ENCODE measurements around the gene RASD1.

The RASD1 gene

DNA sequence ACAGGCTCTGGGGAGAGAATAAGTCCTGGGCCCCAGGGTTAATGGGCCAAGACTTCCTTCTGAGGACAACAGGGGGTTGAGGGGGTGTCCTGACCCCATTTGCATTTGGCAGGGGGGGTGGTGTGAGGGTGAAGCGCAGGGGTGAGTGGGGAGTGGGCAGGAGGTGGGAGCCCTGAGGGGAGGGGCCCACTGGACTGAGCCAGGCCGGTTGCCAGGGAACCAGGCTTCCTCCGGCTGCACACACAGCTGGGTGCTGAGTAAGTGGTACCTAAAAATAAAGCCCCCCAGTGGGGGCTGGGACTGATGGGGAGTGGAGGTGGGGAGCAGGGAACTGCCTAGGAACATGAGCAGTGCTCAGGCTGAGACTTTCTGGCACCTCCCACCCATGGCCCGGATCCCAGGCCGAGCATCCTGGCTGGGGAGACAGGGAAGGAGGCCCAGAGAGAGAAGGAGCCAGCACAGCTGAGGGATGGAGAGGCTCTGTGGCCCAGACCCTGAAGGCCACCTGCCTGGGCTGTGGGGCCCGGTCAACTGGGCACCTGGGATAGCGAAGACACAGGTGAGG lies 7.5 kb upstream of the RASD1 start:
- H3K36me3 ChIP-seq (ENCODE audit: control insufficient read depth, insufficient read depth, low read length), result no peaks in the 10 kb centered on the region
- no peak overlapping the region for H3K4me3 ChIP-seq (ENCODE audit: extremely low read depth, insufficient read depth, low read length, poor library complexity, severe bottlenecking)
- no peaks in the 10 kb centered on the region for H3K4me1 ChIP-seq (ENCODE audit: control insufficient read depth, insufficient read depth, low read length, poor library complexity, severe bottlenecking)
- no peak overlapping the region for H3K27ac ChIP-seq (ENCODE audit: low read depth, low read length, severe bottlenecking)
- no peaks in the 10 kb centered on the region for H3K9me3 ChIP-seq (ENCODE audit: control insufficient read depth, low read length)
- 97% methylated on average over 5 of the region's 7 CpGs; no CpG with 5 or more reads in 1 of the 2 experiments for WGBS, 2 experiments (ENCODE audit: insufficient coverage in 2 of 2)

DNA sequence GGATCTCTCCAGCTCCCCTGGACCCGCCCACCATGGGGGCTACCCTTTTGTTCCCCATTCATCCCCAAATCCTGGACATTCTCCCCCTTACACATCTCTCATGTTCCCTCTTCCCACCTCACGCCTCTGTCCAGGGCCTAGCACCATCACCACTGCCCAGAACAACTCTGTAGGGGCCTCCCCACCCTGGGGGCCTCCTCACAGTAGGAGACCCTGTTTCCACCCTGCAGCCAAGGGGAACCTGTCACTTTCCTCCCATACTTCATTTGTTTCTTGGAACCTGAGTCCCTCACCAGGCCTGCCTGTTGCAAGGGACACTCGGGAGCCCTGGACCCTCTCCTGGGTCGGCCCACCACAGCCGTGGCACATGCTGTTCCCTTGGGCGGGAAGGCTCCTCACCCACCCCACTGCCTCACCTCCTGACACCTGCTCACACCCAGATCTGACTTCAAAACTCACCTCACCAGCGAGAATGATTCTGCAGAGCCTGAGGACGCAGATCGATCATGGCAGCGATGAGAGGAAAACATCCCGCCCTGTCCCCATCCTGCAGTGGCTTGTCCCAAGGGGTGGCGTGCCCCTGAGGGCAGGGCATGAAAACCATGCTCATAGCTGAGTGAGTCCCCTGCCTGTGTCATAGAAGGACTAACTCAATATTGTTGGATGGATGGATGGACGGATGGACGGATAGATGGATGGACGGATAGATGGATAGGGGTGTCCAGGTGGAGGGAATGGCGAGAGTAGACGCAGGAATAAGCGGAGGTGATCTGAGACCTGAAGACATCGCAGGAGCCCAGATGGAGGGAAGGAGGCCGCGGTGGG lies 6.8 kb upstream of the RASD1 start:
- H3K27ac ChIP-seq (ENCODE audit: low read depth, low read length, severe bottlenecking), result no peak overlapping the region
- no peaks in the 10 kb centered on the region for H3K4me1 ChIP-seq (ENCODE audit: control insufficient read depth, insufficient read depth, low read length, poor library complexity, severe bottlenecking)
- no peaks in the 10 kb centered on the region for H3K9me3 ChIP-seq (ENCODE audit: control insufficient read depth, low read length)
- H3K36me3 ChIP-seq (ENCODE audit: control insufficient read depth, insufficient read depth, low read length), result no peaks in the 10 kb centered on the region
- H3K4me3 ChIP-seq (ENCODE audit: extremely low read depth, insufficient read depth, low read length, poor library complexity, severe bottlenecking), result no peak overlapping the region
- WGBS, 2 experiments (ENCODE audit: insufficient coverage in 2 of 2), result 93 to 94% methylated on average over 16 to 21 of the region's 21 CpGs

DNA sequence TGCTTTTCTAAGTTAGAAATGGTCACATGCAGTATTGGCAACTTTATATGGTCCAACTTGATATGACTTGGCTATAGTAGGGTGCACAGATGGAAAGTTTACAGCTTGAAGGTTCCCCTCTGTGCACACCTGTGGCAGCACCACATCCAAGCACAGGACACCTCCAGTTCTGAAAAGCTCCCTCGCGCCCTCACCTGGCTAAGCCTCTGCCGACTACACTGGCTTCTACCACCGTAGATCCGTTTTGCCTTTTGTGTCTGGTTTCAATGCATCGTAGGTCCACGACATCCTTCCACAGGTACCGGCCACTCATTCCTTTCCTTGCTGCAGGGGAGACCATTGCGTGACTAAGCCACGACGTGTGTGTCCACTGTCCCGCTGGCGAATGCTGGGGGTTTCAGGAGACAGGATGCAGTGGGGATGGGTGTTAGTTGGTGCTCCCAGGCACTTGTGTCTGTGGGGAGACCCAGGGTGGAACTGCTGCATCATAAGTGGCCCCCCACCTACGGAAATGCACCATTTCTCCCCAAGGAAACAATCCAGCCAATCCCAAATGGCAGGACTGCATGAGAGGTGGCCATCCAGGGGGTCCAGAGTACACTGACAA lies 4.9 kb upstream of the RASD1 start:
- H3K4me1 ChIP-seq (ENCODE audit: control insufficient read depth, insufficient read depth, low read length, poor library complexity, severe bottlenecking), result no peaks in the 10 kb centered on the region
- no peak overlapping the region for H3K27ac ChIP-seq (ENCODE audit: low read depth, low read length, severe bottlenecking)
- no peaks in the 10 kb centered on the region for H3K36me3 ChIP-seq (ENCODE audit: control insufficient read depth, insufficient read depth, low read length)
- H3K4me3 ChIP-seq (ENCODE audit: extremely low read depth, insufficient read depth, low read length, poor library complexity, severe bottlenecking), result no peak overlapping the region
- 72 to 76% methylated on average over 13 to 14 of the region's 14 CpGs for WGBS, 2 experiments (ENCODE audit: insufficient coverage in 2 of 2)
- H3K9me3 ChIP-seq (ENCODE audit: control insufficient read depth, low read length), result no peaks in the 10 kb centered on the region

DNA sequence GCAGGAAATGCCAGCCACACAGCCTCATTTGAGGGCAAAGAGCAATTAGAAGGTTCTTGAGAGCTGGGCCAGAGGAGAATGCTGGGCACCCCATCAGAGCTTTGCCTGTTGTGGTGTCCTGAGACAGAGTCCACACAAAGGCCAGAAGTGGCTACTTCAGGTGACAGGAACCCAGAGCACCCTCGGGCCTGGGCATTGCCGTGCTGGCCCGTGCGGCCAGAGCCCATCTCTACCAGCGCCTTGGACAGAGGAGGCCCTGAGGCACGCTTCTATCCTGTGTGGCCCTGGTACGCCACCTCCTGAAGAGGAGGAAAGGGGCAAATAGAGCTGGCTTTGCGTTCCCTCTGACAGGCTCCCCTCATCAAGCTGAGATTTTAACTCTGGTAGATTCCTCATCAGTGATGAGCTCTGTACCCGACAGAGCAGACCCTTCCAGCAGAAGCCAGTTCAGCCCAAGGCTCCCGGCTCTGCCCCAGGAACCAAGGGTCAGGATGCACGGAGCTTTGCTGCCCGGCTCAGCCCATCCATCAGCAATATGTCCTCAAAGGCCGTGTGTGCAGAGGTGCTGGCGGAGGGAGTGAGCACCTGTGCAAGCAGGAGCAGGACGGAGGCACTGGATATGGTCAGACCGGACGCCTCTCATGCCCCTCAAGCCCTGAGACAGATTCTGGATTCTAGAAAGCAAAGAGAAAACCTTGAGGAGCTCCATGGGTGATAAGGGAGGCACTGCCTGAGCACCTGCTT lies 3.4 kb upstream of the RASD1 start:
- no peaks in the 10 kb centered on the region for H3K9me3 ChIP-seq (ENCODE audit: control insufficient read depth, low read length)
- 87 to 88% methylated on average over 17 of the region's 17 CpGs for WGBS, 2 experiments (ENCODE audit: insufficient coverage in 2 of 2)
- no peak overlapping the region for H3K4me3 ChIP-seq (ENCODE audit: extremely low read depth, insufficient read depth, low read length, poor library complexity, severe bottlenecking)
- no peak overlapping the region for H3K27ac ChIP-seq (ENCODE audit: low read depth, low read length, severe bottlenecking)
- H3K36me3 ChIP-seq (ENCODE audit: control insufficient read depth, insufficient read depth, low read length), result no peaks in the 10 kb centered on the region
- peaks cover 4% of the 10 kb centered on the region for H3K4me1 ChIP-seq (ENCODE audit: control insufficient read depth, insufficient read depth, low read length, poor library complexity, severe bottlenecking)

DNA sequence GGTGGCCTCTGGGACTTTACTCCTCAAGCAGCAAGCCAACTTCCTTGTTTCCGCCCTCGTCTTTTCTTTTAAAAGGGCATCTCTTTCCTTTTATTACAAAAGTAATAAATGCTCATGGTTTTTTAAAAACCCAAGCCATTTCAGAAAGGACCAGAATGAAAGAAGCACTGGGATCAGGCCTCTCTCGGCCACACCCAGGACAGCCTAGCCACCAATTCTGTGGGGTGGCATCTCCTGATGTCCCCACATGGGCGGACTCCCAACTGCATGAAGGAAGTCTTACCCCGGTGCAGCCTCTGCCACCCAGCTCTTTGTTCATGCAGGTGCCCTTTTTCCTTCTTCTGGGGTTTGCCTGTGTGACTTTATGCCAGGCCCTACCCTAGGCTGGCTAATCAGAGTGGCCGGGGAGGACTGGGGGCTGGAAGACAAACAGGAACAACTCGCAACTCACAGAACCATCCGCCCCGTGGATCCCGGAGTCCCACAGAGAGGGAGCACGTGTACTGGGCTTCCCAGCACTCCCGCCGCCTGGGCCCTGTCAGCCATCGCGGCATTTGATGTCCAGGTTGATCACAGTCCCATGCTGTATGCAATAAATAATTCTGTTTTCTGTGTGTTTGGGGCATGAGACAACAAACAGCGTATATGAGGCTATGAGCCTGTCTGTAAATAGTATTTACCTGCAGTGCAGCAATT lies 2.6 kb upstream of the RASD1 start:
- Histone ChIP-seq H3K4me3 (ENCODE audit: extremely low read depth, insufficient read depth, low read length, poor library complexity, severe bottlenecking) (no peak overlapping the region), H3K27ac (ENCODE audit: low read depth, low read length, severe bottlenecking) (no peak overlapping the region), H3K36me3 (ENCODE audit: control insufficient read depth, insufficient read depth, low read length) (no peaks in the 10 kb centered on the region), H3K4me1 (ENCODE audit: control insufficient read depth, insufficient read depth, low read length, poor library complexity, severe bottlenecking) (peaks cover 10% of the 10 kb centered on the region), H3K9me3 (ENCODE audit: control insufficient read depth, low read length) (no peaks in the 10 kb centered on the region)
- 89 to 91% methylated on average over 14 to 16 of the region's 16 CpGs for WGBS, 2 experiments (ENCODE audit: insufficient coverage in 2 of 2)

DNA sequence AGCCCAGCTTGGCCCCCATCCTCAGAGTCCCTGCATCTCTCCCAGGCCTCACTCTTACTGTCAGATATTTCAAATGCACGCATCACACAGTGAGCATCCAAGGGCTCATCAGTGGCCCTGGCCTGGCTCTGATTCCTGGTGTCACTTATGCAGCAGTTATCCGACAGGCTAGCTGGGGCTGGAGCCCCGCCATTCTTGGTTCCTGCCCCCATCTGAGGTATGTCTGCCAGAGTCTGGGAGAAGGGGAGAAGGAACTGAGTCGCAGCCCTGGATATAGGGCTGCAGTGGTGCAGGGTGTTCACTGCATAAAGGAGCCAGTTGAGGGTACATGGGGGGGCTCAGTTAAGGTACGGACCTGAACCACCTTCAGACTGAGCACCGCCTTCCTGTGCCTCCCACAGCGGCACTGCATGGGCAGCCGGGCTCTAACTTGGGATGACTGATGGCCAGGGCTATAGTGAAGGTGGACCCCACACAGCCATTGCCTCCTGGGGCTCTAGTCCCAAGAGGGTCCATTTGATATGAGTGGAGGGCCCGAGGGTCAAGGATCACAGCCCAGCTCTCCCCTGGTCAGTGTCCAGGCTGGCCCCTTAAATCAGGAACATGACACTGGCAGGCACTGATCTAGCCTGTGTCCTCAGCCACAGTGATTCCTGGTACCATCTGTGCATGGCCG lies 1.8 kb upstream of the RASD1 start:
- Histone ChIP-seq H3K9me3 (ENCODE audit: control insufficient read depth, low read length) (no peaks in the 10 kb centered on the region), H3K36me3 (ENCODE audit: control insufficient read depth, insufficient read depth, low read length) (peaks cover 4% of the 10 kb centered on the region), H3K4me1 (ENCODE audit: control insufficient read depth, insufficient read depth, low read length, poor library complexity, severe bottlenecking) (peaks cover 10% of the 10 kb centered on the region), H3K4me3 (ENCODE audit: extremely low read depth, insufficient read depth, low read length, poor library complexity, severe bottlenecking) (no peak overlapping the region), H3K27ac (ENCODE audit: low read depth, low read length, severe bottlenecking) (no peak overlapping the region)
- WGBS, 2 experiments (ENCODE audit: insufficient coverage in 2 of 2), result 92 to 98% methylated on average over 7 to 10 of the region's 10 CpGs

DNA sequence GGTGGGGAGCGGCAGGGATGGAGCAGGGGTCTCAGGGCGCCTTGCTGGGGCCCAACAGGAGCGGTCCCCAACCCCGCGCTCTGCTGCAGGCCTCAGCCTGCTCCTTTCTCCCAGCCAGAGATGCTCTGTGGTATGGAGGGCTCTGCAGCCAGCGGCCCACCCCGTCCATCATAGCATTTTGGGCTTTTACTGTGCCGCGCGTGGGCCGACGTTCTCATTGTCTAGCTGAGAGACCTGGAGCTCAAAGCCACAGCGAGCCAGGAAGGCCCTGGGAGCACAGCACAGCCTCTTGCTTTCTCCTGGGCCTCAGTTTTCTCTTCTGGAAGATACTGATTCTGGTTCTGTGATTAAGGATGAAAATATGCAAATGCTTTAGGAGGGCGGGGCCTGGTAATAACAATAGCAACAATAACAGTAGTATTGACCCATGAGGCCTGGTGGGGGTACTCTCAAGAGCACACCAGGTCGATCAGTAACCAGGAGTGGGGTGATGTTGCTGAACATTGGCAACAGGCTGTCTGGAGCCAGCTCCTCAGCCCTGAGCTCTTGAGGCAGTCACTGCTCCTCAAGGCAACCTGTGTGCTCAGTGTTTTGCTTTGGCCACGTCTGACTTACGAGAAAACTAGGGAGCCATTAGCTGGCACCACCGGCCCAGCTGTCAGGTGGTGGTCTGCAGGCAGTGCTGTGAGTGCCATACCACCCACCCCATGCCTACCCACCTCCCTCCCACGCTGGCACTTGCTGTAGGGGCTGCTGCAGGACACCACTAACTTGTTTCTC lies 1.1 kb upstream of the RASD1 start:
- Histone ChIP-seq H3K36me3 (ENCODE audit: control insufficient read depth, insufficient read depth, low read length) (peaks cover 11% of the 10 kb centered on the region), H3K4me1 (ENCODE audit: control insufficient read depth, insufficient read depth, low read length, poor library complexity, severe bottlenecking) (peaks cover 10% of the 10 kb centered on the region), H3K9me3 (ENCODE audit: control insufficient read depth, low read length) (no peaks in the 10 kb centered on the region), H3K4me3 (ENCODE audit: extremely low read depth, insufficient read depth, low read length, poor library complexity, severe bottlenecking) (peak overlapping the region; percentile 56), H3K27ac (ENCODE audit: low read depth, low read length, severe bottlenecking) (no peak overlapping the region)
- 43 to 45% methylated on average over 12 to 15 of the region's 19 CpGs for WGBS, 2 experiments (ENCODE audit: insufficient coverage in 2 of 2)

DNA sequence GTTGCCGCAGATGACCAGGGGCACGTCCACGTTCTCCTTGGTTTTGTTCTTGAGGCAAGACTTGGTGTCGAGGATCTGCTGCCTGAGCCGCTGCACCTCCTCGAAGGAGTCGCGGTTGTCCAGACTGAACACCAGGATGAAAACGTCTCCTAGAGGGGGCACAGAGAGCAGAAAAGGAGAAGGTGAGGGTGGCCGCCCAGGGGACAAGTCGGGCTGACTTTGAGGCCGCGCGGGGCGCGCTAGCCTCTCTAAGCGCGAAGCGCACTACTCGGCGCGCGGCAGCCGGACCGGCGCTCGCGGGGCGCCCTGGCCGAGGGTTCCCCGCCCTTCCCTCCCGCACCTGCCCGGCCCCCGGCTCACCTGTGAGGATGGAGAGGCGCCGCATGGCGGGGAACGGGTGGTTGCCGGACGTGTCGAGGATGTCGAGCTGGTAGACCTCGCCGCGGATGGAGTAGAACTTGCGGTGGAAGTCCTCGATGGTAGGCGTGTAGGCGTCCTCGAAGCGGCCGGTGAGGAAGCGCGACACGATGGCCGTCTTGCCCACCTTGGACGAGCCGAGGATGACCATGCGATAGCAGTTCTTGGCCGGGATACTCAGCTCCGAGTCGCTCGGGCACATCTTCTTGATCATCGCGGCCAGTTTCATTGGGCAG lies 533 bp downstream of the RASD1 start:
- peaks cover 10% of the 10 kb centered on the region for H3K4me1 ChIP-seq (ENCODE audit: control insufficient read depth, insufficient read depth, low read length, poor library complexity, severe bottlenecking)
- H3K27ac ChIP-seq (ENCODE audit: low read depth, low read length, severe bottlenecking), result no peak overlapping the region
- H3K4me3 ChIP-seq (ENCODE audit: extremely low read depth, insufficient read depth, low read length, poor library complexity, severe bottlenecking), result peak overlapping the region; percentile 56
- H3K9me3 ChIP-seq (ENCODE audit: control insufficient read depth, low read length), result no peaks in the 10 kb centered on the region
- WGBS, 2 experiments (ENCODE audit: insufficient coverage in 2 of 2), result 2% methylated on average over 46 to 63 of the region's 65 CpGs
- peaks cover 27% of the 10 kb centered on the region for H3K36me3 ChIP-seq (ENCODE audit: control insufficient read depth, insufficient read depth, low read length)

DNA sequence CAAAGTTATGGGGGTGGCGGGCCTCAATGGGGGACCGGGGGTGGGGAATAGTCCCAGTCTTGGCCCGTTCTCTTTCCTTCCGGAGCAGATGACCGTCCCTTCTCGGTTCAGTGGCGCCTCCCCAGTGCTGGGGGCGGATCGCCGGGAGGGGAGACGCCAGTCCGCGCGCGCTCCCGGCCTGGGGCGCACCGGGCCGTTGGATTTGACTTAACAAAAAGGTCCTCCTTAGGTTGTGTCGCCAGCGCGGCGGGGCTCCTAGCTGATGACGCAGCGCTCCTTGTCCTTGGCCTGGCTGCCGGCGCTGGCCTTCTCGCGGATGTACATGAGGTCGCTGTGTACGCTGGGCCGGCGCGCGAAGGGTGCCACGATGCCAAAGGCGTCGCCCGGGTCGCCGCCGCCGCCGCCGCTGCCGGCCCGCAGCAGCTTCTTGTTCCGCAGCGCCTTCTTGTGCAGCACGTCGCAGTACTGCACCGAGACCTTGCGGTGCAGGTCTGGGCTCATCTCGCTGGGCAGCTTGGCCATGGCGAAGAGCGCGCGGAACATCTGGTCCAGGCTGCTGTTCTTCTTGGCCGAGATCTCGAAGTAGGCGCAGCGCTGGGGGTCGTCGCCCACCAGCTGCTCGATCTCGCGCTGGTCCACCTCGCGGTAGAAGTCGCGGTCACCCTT lies 1.2 kb downstream of the RASD1 start:
- Histone ChIP-seq H3K36me3 (ENCODE audit: control insufficient read depth, insufficient read depth, low read length) (peaks cover 28% of the 10 kb centered on the region), H3K9me3 (ENCODE audit: control insufficient read depth, low read length) (no peaks in the 10 kb centered on the region), H3K4me3 (ENCODE audit: extremely low read depth, insufficient read depth, low read length, poor library complexity, severe bottlenecking) (peak overlapping the region; percentile 56), H3K4me1 (ENCODE audit: control insufficient read depth, insufficient read depth, low read length, poor library complexity, severe bottlenecking) (peaks cover 10% of the 10 kb centered on the region), H3K27ac (ENCODE audit: low read depth, low read length, severe bottlenecking) (no peak overlapping the region)
- 2 to 3% methylated on average over 68 to 70 of the region's 71 CpGs for WGBS, 2 experiments (ENCODE audit: insufficient coverage in 2 of 2)
